ENCODE results near the gene TBCE. TPM values are rescaled to one million over a fixed set of nuclear protein-coding genes. Genes with fewer than 3 reads are reported as not detected.

TBCE gene
- polyA plus RNA-seq, 1 donor from 2014 or later = 72.9 TPM

DNA sequence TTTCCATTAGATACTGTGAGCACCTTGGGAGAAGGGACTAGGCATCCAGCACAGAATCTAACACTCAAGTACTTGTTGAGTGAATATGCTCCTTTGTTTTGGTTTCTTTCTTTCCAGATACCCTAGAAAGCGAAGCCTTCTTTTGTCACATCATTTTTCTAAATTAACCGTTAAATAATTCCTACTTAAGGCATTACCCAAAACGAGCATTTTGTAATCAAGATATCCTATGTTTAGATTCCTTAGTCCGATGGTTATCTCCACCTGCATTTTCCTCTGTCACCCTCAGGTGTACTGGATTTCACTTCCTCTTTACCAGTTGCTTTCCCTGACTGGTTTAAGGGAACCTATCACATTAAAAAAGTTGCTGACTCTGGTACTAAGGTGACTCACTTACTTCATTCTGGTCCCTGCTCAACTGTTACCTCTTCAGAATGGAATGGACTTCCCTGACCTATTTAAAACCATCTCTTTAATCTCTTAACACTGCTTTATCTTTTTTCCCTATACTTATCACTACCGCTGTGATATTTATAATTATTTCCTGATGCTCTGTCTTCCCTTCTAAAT, 133.8 kb downstream of the TBCE start:
- Histone ChIP-seq H3K4me2 (ENCODE audit: low read length) (no peak overlapping the region), H3K4me3 (ENCODE audit: low read length) (no peak overlapping the region), H2AFZ (ENCODE audit: low read depth, low read length) (no peak overlapping the region), H3F3A (ENCODE audit: insufficient read depth, low read length, poor library complexity, severe bottlenecking) (peaks cover 10% of the 10 kb centered on the region), H3K27me3 (ENCODE audit: insufficient read depth, low read depth, low read length) (no peaks in the 10 kb centered on the region), H3K36me3 (ENCODE audit: insufficient read depth, low read length) (no peaks in the 10 kb centered on the region), H3K9ac (ENCODE audit: low read length) (no peak overlapping the region), H3K9me2 (ENCODE audit: insufficient read depth, low read length) (no peaks in the 10 kb centered on the region), H3K9me3 (ENCODE audit: low read length) (no peaks in the 10 kb centered on the region), H3K27ac (ENCODE audit: low read length) (no peak overlapping the region), H3K79me2 (replicated peaks; ENCODE audit: insufficient read depth, low read length) (peaks cover 19% of the 10 kb centered on the region), H4K20me1 (ENCODE audit: insufficient read depth) (no peaks in the 10 kb centered on the region)
- TF ChIP-seq RAD21 (conservative IDR thresholded peaks at IDR 0.05) (no peak), POLR2AphosphoS5 (IDR thresholded peaks at IDR 0.05) (no peak)
- TF ChIP-seq, protein P1, sequence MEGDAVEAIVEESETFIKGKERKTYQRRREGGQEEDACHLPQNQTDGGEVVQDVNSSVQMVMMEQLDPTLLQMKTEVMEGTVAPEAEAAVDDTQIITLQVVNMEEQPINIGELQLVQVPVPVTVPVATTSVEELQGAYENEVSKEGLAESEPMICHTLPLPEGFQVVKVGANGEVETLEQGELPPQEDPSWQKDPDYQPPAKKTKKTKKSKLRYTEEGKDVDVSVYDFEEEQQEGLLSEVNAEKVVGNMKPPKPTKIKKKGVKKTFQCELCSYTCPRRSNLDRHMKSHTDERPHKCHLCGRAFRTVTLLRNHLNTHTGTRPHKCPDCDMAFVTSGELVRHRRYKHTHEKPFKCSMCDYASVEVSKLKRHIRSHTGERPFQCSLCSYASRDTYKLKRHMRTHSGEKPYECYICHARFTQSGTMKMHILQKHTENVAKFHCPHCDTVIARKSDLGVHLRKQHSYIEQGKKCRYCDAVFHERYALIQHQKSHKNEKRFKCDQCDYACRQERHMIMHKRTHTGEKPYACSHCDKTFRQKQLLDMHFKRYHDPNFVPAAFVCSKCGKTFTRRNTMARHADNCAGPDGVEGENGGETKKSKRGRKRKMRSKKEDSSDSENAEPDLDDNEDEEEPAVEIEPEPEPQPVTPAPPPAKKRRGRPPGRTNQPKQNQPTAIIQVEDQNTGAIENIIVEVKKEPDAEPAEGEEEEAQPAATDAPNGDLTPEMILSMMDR (IDR thresholded peaks at IDR 0.05; ENCODE audit: poor library complexity, severe bottlenecking) = no peak

Small RNAs within 50 kb of the gene (small RNA-seq; reads per million reads assigned to genes)
- 0 reads per million in 3 experiments for gene AL391994.1
- 0 reads per million in 3 experiments for gene RPS21P1

Other genes with a start within 250 kb of the TBCE start
- 170 and 175 TPM in 2 replicates for gene TOMM20, start 238.6 kb upstream of the TBCE start, polyA plus RNA-seq
- gene RBM34, start 206.2 kb upstream of the TBCE start, polyA plus RNA-seq = 98.1 and 128 TPM in 2 replicates
- gene ARID4B, start 39.2 kb upstream of the TBCE start, polyA plus RNA-seq = 43.7 and 49.3 TPM in 2 replicates
- 45.7 and 71.9 TPM in 2 replicates for gene GGPS1, start 38.9 kb upstream of the TBCE start, polyA plus RNA-seq
- gene B3GALNT2, start 137.0 kb downstream of the TBCE start, polyA plus RNA-seq = 19.0 and 29.0 TPM in 2 replicates

Data from neural cell (in vitro differentiated cells).